Measurements from ENCODE around the gene ZNF70. TPM values are rescaled to one million over a fixed set of nuclear protein-coding genes. Genes with fewer than 3 reads are reported as not detected.

ZNF70 gene
- total and polyA plus RNA-seq, 9 of the 15 experiments (the other 6 are each of a cell fraction or from before 2014, with no cell fraction given): 0.14 to 3.3 (median 1.4) TPM

GRCh38 chr22:23716811-23717801 lies 33.8 kb downstream of the ZNF70 start:
- peak; percentile 86 to 92 (median 88) for DNase-seq (ENCODE audit: extremely low read depth in 1 of 4, low spot score in 3 of 4)
- H3K4me3 ChIP-seq: peak overlapping the region; percentile 77
- TSS peak; percentile 74 for BruUV-seq (replicated peaks)
- in situ Hi-C loops (cut with MboI) (no loop called here), intact Hi-C loops (cut with micrococcal nuclease) (no loop called here)
- peaks cover 24% of the 10 kb centered on the region; the same call in 1 of the 3 replicates for H3K36me3 ChIP-seq (ENCODE audit: control insufficient read depth, insufficient read depth, low read length)
- 8% methylated on average over 35 of the region's 84 CpGs for WGBS (ENCODE audit: insufficient coverage, low coverage, missing lambda C conversion rate)
- peak overlapping the region; percentile 98 for H2AFZ ChIP-seq (ENCODE audit: low read depth, low read length)
- peak overlapping the region; percentile 80 to 94 for H3K9ac ChIP-seq (ENCODE audit: insufficient read depth in 1 of 2, low read depth in 2 of 2, low read length in 2 of 2)
- H3K9me3 ChIP-seq (replicated peaks; ENCODE audit: control insufficient read depth, insufficient read depth, low read depth, low read length): no peaks in the 10 kb centered on the region
- peak; percentile 95 for ATAC-seq
- no peaks in the 10 kb centered on the region for H3K9me1 ChIP-seq (ENCODE audit: control insufficient read depth, insufficient read depth, low read length)
- H3K27ac ChIP-seq (ENCODE audit: extremely low read depth, low read depth, low read length): peak overlapping the region; percentile 84
- H3K79me2 ChIP-seq (ENCODE audit: control insufficient read depth, insufficient read depth, low read length): peaks cover 19% of the 10 kb centered on the region
- CTCF ChIA-PET (ENCODE audit: low intra/inter-chr PET ratio): no interaction called here
- peaks cover 6 to 25% of the 10 kb centered on the region in 2 experiments; a peak in 4 of 5 replicates for H3K4me1 ChIP-seq (replicated peaks in 1 of 2; ENCODE audit: control insufficient read depth in 2 of 2, insufficient read depth in 2 of 2, low read length in 2 of 2)
- no peaks in the 10 kb centered on the region for H4K20me1 ChIP-seq (replicated peaks; ENCODE audit: control insufficient read depth, insufficient read depth, low read length)
- peak overlapping the region; percentile 79 for H3K4me2 ChIP-seq (ENCODE audit: insufficient read depth, low read length)
- no peaks in the 10 kb centered on the region for H3K27me3 ChIP-seq (ENCODE audit: control insufficient read depth in 2 of 2, insufficient read depth in 2 of 2, low read length in 2 of 2)
- peak; percentile 80 for FAIRE-seq
- POLR2A ChIA-PET: interaction anchor here (0.6 to 1.2 kb wide), 3 partner anchors 17 to 45 kb away, joined by 3 to 5 read pairs (median 3); no protein-coding TSS in a partner anchor
- peak; percentile 93 for TF ChIP-seq USF1 (CRISPR knock-in tag; IDR thresholded peaks at IDR 0.05)
- TF ChIP-seq RBM14 (IDR thresholded peaks at IDR 0.05; ENCODE audit: borderline replicate concordance, insufficient read depth, low read depth, low read length): no peak
- TF ChIP-seq FOXP1 (CRISPR knock-in tag; IDR thresholded peaks at IDR 0.05): peak; percentile 35; the same call in 1 of the 2 replicates
- TF ChIP-seq SMAD2 (IDR thresholded peaks at IDR 0.05; ENCODE audit: low read depth, low read length): no peak
- TF ChIP-seq SIX5 (IDR thresholded peaks at IDR 0.05; ENCODE audit: borderline replicate concordance in 1 of 2, insufficient read depth in 1 of 2, low read depth in 1 of 2, low read length in 2 of 2): peak; percentile 59 to 75
- no peak for TF ChIP-seq KAT2B (IDR thresholded peaks at IDR 0.05; ENCODE audit: low read depth, low read length)
- TF ChIP-seq ZNF121 (CRISPR knock-in tag; conservative IDR thresholded peaks at IDR 0.05): no peak
- no peak for TF ChIP-seq SAFB (IDR thresholded peaks at IDR 0.05; ENCODE audit: borderline replicate concordance, low read depth, low read length)
- TF ChIP-seq ZC3H11A (IDR thresholded peaks at IDR 0.05; ENCODE audit: low read depth, low read length): no peak
- TF ChIP-seq SMAD4 (CRISPR knock-in tag; conservative IDR thresholded peaks at IDR 0.05): 0 out of 2 replicates have a peak, but pooled peaks have one; percentile 28
- peak; percentile 71; the same call in 1 of the 2 replicates for TF ChIP-seq MYC (IDR thresholded peaks at IDR 0.05; ENCODE audit: low read depth, low read length)
- TF ChIP-seq MYC (CRISPR knock-in tag; IDR thresholded peaks at IDR 0.05; ENCODE audit: borderline replicate concordance, low read depth): no peak
- no peak for TF ChIP-seq ZSCAN29 (IDR thresholded peaks at IDR 0.05)
- peak; percentile 79 for TF ChIP-seq DIDO1 (tag; IDR thresholded peaks at IDR 0.05; ENCODE audit: low read depth)
- peak; percentile 37 for TF ChIP-seq BCOR (IDR thresholded peaks at IDR 0.05)
- no peak for TF ChIP-seq NR0B1 (IDR thresholded peaks at IDR 0.05; ENCODE audit: partially characterized antibody)
- TF ChIP-seq PTTG1 (tag; IDR thresholded peaks at IDR 0.05; ENCODE audit: low read depth): no peak
- peak; percentile 98 to 99 (median 99) for TF ChIP-seq YY1 (IDR thresholded peaks at IDR 0.05; ENCODE audit: borderline replicate concordance in 1 of 3, control insufficient read depth in 1 of 3, extremely low read depth in 1 of 3, insufficient read depth in 3 of 3, insufficient read length in 1 of 3, insufficient replicate concordance in 2 of 3, low read depth in 1 of 3, low read length in 2 of 3)
- TF ChIP-seq ZNF780A (CRISPR knock-in tag; IDR thresholded peaks at IDR 0.05): no peak

Measured in K562 (cell line).